Fibroblast of skin of right biceps (primary cell): Measurements from ENCODE around the gene CYB5R4.

ENCODE experiments used
- DNase-seq: peaks from one replicate; pipeline ENCODE4 v3.0.0-alpha.2; 2013

Gene CYB5R4

DNA sequence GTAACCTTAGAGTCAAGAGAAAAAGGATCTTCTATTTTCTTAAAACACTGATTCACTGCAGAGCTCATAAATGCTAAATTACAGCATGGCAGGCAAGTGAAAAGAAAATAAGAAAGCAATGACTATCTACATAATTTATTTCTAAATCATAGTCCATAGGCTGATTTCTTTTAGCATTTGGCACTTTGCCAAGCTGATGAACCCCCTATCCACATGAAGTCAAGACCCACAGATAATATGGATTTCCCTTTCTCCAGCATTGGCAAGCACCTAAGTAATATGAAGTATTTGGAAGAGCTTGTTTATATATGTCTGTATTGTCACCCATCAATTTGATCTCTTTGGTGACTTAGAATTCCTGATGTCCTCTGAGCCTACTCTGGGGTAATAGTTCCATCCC, 126.2 kb downstream of the CYB5R4 start:
- no peak for DNase-seq

- DNase-seq, result no peak
Observed at GRCh38 chr6:83998021-83998584, 138.6 kb downstream of the CYB5R4 start.

- DNase-seq, result no peak
Observed at GRCh38 chr6:84001119-84001518, 141.6 kb downstream of the CYB5R4 start.

GRCh38 chr6:84002226-84002625, 142.7 kb downstream of the CYB5R4 start:
- DNase-seq, result no peak

- no peak for DNase-seq
Observed at GRCh38 chr6:84003131-84003530, 143.6 kb downstream of the CYB5R4 start.

GRCh38 chr6:84003654-84004053, 144.2 kb downstream of the CYB5R4 start:
- DNase-seq, result no peak

- no peak for DNase-seq
Observed at GRCh38 chr6:84007871-84008270, 148.4 kb downstream of the CYB5R4 start.

- DNase-seq, result no peak
Observed at GRCh38 chr6:84013354-84013753, 153.9 kb downstream of the CYB5R4 start.

- no peak for DNase-seq
Observed at GRCh38 chr6:84013931-84014330, 154.4 kb downstream of the CYB5R4 start.

DNA sequence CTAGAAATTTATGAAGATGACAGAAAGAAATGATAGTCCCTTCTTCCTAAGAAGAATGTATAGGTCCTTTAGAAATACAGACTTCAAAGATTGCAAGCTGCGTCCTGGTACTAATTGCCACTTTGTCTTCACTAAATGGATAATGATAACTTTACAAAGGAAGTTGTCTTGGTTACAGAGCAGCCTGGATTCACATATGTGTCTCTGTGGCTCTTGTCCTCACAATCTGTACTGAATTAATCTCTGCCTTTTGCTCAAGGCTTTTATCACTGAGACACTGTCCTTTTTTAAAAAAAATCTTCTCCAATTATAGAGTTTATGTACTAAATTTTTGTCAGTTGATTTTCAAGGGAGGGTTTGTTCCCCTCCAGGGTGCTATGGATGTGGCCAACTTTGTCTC, 156.5 kb downstream of the CYB5R4 start:
- DNase-seq, result no peak
